ENCODE measurements around the gene RRAS.
"Not testable (repeated sequence)": the region's sequence is repeated elsewhere in the genome, so short reads cannot be mapped to it uniquely, and the experiment has no call there.

RRAS gene

DNA sequence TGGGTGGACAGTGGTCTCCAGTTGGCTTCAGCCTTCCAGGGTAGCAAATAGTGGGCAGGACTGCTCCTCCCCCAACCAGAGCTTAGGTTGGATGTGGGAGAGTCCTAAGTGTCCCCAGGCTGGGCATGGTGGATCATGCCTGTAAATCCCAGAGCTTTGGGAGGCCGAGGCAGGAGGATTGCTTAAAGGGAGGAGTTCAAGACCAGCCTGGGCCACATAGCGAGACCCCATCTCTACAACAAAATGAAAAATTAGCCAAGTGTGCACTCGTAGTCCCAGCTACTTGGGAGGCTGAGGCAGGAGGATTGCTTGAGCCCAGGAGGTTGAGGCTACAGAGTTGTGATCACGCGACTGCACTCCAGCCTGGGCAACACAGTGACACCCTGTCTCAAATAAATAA, 7.4 kb downstream of the RRAS start:
- no peak for DNase-seq

DNA sequence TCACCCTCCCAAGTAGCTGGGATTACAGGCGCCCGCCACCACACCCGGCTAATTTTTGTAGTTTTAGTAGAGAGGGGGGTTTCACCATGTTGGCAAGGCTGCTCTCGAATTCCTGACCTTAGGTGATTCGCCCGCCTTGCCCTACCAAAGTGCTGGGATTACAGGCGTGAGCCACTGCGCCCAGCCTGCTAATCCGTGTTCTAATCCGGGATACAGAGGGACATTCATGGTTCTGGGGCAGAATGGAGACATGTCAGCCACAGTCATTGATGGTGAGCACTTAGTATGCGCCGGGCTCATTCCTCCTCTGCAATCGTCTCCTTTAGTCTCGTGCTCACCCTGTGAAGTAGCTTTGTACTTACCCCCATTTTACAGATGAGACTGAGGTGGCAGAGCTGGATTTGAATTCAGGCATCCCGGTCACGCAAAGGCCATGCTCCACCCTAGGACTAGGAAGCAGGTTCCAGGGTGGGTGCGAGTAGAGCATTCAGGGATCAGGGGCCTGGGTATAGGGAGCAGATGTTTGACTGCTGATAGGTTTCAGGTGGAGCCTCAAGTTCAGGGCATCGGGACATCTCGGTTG, 8.2 kb downstream of the RRAS start:
- no peak for DNase-seq

DNA sequence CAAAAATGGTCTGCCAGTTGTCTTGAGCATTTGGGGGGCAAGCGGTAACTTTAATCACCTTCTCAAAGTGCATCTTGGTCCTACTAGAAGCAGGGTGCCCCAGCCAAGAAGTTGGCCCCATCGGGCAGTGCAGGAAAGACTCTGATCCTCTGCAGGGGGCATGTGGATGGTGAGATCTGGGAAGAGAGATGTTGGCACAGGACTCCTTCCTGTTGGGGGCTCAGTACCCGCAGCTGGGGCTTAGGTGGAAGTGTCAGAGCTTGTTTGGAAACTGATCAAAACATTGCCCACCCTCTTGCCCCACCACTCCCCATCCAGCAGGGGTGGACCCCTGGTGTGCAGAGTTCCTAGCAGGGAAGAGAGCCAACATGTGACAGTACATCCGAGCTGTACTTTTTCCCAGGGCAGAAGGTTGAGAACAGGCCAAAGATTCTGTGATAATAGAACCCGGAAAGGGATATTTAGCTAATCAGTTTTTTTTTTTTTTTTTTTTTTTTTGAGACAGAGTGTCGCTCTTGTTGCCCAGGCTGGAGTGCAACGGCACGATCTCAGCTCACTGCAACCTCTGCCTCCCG, 8.8 kb downstream of the RRAS start:
- DNase-seq, result no peak

DNA sequence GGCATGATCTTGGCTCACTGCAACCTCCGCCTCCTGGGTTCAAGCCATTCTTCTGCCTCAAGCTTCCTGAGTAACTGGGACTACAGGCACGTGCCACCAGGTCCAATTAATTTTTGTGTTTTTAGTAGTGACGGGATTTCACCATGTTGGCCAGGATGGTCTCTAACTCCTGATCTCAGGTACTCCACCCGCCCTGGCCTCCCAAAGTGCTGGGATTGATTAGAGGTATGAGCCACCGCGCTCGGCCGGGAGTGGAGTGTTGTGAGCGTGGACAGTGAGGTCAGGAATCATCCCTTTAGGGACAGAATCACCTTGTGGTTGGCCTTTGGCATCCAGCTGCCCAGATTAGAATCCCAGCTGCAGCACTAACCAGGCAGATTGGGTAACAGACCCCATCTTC, 10.3 kb downstream of the RRAS start:
- no peak for DNase-seq

DNA sequence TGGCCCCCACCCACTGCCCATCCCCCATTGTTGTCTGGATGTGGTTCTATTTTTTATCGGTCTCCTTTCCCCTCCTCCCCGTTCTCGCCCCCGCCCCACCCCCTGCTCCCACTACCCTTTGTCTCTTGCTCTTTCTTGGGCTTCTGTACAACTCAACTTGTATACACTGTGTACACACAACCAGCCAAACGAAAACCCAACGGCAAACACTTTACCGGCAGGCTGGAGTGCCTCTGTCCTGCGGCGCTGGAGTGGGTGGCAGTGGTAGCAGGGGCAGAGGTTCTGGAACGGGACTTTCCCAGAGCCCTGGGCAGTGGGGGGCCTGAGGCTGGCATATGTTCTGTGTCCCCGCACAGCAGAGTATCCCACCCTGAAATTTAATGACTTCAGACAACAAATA, 13.7 kb downstream of the RRAS start:
- DNase-seq, result no peak

- DNase-seq, result no peak
Measured at GRCh38 chr19:49624967-49625910, 14.7 kb downstream of the RRAS start.

DNA sequence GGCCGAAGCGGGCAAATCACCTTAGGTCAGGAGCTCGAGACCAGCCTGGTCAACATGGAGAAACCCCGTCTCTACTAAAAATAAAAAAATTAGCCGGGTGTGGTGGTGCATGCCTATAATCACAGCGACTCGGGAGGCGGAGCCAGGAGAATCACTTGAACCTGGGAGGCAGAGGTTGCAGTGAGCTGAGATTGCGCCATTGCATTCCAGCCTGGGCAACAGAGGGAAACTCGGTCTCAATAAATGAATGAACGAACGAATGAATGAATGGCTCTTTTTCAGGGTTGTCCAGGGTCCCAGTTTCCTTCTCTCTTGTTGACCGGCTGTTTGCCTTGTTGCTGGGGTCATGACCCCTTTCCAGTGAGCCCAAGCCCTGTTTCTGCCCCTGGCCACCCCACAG, 22.1 kb downstream of the RRAS start:
- DNase-seq, result not testable (repeated sequence)

DNA sequence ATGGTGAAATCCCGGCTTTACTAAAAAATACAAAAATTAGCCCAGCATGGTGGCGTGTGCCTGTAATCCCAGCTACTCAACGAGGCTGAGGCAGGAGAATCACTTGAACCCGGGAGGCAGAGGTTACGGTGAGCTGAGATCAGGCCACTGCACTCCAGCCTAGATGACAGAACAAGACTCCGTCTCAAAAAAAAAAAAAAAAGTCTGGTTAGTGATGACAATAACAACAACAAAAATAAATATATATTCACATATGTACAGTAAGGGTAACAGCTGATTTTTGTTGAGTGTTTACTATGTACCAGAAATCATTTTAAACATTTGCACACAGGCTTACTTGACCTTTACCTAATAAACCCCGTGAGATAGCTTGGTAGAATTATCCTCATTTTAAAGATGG, 23.0 kb downstream of the RRAS start:
- no peak for DNase-seq

DNA sequence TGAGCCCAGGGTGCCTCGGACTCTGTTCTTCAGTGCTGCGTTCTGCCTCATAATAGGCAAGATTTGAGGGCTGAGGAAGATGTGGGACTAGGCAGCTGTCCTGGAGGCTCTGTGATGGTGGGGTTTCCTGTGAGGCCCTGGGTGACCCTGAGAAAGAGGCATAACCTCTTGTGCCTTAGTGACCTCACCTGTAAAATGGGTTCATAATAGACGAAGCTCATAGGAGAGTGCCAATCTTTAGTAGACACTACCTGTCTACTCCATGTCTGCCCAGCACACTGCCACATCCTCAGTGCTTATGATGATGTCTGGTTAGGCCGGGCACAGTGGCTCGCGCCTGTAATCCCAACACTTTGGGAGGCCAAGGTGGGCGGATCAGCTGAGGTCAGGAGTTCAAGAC, 23.4 kb downstream of the RRAS start:
- DNase-seq, result no peak

GRCh38 chr19:49615861-49616260, 24.1 kb downstream of the RRAS start:
- DNase-seq, result no peak

- DNase-seq, result no peak
Measured at GRCh38 chr19:49614096-49614833, 25.7 kb downstream of the RRAS start.

- DNase-seq, result no peak
Measured at GRCh38 chr19:49613374-49613773, 26.6 kb downstream of the RRAS start.

DNA sequence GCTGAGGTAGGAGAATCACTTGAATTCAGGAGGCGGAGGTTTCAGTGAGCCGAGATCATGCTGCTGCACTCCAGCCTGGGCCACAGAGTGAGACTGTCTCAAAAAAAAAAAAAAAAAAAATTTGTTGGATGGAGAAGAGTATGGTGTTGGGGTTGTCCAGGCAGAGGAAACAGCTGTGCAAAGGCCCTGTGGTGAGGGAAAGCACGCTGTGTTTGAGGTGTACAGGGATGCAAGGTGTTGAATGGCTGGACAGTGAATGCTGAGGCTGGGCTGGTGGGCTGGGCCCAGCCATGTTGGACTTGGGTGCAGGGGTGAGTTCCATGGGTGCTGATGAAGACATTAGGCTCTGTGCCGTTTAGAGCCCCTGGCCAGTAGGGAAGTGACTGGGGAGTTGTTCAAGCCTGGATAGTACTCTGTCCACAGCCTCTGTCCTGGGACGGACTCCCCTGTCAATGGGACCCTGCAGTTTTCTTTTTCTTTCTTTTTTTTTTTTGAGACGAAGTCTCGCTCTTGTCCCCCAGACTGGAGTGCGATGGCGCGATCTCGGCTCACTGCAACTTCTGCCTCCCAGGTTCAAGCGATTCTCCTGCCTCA, 30.3 kb downstream of the RRAS start:
- DNase-seq, result no peak

GRCh38 chr19:49605605-49606004, 34.3 kb downstream of the RRAS start:
- no peak for DNase-seq

DNA sequence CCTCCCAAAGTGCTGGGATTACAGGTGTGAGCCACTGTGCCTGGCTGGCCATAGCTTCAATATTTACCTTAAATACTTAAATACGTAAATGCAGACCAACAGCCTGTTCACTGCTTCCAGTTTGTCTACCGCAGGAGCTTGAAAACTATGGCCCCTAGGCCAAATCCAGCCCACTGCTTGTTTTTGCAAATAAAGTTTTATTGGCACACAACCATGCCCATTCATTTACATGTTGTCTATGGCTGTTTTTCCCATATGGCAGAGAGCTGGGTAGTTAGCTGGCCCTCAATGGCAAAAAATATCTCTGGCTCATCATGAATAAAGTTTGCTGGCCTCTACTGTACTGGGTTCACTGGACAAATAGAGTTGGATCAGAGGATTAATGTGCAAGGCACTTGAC, 37.1 kb downstream of the RRAS start:
- DNase-seq, result no peak

DNA sequence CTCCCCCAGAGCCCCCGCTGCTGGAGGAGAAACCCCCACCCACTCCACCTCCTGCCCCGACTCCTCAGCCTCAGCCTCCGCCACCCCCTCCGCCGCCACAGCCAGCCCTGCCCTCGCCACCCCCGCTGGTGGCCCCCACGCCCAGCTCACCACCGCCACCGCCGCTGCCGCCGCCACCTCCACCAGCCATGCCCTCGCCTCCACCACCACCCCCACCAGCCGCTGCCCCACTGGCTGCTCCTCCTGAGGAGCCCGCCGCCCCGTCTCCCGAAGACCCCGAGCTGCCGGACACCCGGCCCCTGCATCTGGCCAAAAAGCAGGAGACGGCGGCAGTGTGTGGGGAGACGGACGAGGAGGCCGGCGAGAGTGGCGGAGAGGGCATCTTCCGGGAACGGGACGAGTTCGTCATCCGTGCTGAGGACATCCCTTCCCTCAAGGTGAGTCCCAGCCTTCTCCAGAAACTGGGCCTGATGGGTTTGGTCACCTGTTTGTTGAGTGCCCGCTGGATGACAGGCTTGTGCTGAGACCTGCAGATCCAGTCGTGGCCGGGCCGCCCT, 38.4 kb downstream of the RRAS start:
- no peak for DNase-seq

DNA sequence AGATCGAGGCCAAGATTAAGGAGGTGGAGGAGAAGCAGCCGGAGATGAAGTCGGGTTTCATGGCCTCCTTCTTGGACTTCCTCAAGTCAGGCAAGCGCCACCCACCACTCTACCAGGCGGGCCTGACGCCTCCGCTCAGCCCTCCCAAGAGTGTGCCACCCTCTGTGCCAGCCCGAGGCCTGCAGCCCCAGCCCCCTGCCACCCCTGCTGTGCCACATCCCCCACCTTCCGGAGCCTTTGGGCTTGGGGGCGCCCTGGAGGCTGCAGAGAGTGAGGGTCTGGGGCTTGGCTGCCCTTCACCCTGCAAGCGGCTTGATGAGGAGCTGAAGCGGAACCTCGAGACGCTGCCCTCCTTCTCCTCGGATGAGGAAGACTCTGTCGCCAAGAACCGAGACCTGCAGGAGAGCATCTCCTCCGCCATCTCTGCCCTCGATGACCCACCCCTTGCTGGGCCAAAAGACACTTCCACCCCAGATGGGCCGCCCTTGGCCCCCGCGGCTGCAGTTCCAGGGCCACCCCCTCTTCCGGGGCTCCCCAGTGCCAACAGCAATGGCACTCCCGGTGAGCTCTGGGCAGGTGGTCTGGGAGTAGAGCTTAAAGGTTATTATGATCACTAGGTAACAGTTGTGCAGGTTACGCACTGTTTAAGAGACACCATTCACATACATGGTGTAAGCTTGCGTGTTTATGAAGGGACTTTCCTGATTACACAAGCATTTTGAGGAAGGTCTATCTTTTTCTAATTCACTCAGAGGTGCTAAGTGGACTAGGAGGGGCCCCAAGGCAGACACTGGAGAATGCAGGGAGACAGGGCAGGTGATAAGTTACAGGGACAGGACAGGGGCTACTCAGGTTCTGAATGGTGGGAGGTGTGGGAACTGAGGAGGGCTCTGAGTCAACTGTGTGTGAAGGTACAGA, 40.3 kb downstream of the RRAS start:
- no peak for DNase-seq

DNA sequence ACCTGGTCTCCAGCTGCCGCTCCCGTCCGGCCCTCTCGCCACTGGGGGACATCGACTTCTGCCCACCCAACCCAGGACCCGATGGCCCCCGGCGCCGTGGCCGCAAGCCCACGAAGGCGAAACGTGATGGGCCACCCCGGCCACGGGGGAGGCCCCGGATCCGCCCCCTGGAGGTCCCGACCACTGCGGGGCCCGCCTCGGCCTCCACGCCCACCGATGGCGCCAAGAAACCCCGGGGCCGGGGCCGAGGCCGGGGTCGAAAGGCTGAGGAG, 42.3 kb downstream of the RRAS start:
- no peak for DNase-seq

DNA sequence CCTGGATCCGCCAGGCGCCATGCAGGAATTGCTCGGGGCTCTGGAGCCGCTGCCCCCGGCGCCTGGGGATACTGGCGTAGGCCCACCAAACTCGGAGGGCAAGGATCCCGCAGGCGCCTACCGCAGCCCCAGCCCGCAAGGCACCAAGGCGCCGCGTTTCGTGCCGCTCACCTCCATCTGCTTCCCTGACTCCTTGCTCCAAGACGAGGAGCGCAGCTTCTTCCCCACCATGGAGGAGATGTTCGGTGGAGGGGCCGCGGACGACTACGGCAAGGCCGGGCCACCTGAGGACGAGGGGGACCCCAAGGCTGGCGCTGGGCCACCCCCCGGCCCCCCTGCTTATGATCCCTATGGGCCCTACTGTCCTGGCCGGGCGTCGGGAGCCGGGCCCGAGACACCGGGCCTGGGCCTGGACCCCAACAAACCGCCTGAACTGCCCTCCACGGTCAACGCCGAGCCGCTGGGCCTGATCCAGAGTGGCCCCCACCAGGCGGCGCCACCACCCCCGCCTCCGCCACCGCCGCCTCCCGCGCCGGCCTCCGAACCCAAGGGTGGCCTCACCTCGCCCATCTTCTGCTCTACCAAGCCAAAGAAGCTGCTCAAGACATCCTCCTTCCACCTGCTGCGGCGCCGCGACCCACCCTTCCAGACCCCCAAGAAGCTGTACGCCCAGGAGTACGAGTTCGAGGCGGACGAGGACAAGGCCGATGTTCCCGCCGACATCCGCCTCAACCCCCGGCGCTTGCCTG, 42.8 kb downstream of the RRAS start:
- DNase-seq, result no peak

- DNase-seq, result no peak
Measured at GRCh38 chr19:49596407-49596806, 43.5 kb downstream of the RRAS start.

Measured in right kidney (tissue), 1 donor.